ENCODE results near the gene CERT1.

CERT1 gene

DNA sequence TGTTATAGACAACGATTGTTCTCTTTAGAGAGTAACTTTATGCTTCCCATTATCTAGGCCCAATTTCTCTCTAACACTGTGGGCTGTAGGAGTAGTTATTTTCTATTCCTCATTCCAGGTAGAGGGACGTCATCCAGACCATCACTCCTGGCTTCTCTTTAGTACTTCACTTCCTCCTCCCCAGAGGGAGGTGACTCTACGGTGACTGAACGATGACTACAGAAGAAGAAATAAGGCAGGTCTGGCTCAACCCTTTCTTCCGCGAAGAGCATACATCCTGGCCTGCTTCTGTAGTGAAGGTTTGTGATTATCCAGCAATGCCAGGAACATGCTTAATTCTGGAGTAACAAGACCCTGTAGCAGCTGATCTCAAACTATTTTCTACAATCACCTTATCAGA is 123.6 kb downstream of the CERT1 start:
- DNase-seq (ENCODE audit: low spot score) = no peak

DNA sequence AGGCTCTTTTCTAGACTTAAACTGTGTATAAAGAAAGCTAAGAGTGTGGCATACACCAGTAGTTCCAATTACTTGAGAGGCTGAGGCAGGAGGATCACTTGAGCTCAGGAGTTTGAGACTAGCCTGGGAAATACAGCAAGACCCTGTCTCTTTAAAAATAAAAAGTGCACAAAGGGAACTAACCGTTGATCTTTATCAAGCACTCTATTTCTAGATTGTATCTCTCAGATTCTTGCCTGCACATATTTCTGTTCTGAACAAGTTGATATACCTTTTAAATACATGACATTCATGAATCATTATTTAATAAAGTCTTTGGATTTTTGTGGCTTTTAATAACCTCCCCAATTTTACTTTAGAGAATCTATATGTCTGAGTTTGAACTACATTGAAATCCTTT is 127.2 kb downstream of the CERT1 start:
- DNase-seq (ENCODE audit: low spot score) = no peak

DNA sequence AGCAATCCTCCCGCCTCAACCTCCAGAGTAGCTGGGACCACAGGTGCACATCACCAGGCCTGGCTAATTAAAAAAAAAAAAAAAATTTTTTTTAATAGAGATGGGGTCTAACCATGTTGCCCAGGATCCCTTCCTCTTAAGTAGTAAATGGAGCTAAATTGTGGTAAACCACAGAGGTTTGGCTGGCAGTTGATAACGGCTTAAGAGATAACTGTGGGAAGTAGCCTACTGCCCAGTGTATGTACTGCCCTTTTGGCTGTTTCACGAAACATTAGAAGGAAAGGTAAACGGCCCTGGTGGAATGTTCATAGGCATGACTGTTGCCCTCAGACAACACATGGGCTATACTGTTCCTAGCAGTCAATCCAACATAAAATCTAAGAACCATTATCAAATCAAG is 130.0 kb downstream of the CERT1 start:
- DNase-seq (ENCODE audit: low spot score) = no peak

DNA sequence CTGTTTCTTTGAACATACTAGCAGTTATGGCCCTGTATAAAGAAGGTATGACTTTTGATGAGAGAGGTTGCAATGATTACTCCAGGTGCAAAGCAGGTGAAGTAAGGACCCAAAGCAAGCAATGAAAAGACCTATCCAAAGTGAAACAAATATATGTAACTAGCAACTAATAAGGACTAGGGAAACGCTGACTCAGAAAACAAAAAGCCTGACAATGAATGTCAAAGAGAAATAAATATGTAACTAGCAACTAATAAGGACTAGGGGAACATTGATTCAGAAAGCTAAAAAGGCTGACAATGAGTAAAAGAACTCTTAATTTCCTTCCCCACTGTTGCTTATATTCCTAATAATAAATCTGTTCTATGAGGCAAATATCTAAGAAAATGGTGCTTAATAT is 131.3 kb downstream of the CERT1 start:
- DNase-seq (ENCODE audit: low spot score) = no peak

DNA sequence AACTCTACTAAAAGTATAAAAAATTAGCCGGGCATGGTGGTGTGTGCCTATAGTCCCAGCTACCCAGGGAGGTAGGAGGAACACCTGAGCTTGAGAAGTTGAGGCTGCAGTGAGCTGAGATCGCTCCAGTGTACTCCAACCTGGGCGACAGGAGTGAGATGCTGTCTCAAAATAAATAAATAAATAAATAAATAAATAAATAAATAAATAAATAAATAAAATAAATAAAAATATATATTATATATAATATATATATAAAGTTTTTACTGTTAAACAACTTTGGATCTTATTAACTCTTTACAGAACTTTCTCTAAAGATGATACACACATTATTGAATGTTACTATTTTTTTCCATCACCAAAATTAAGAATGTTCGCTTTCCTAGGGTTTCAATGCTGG is 136.0 kb downstream of the CERT1 start:
- no peak for DNase-seq (ENCODE audit: low spot score)

DNA sequence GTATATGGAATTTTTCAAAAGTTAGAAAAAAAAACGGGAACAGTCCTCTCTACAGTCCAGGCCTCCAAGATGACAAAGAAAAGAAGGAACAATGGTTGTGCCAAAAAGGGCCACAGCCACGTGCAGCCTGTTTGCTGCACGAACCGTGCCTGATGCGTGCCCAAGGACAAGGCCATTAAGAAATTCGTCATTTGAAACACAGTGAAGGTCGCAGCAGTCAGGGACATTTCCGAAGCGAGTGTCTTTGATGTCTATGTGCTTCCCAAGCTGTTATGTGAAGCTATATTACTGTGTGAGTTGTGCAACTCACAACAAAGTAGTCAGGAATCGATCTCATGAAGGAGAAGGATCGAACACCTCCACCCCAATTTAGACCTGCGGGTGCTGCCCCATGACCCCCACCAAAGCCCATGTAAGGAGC is 137.0 kb downstream of the CERT1 start:
- no peak for DNase-seq (ENCODE audit: low spot score)

DNA sequence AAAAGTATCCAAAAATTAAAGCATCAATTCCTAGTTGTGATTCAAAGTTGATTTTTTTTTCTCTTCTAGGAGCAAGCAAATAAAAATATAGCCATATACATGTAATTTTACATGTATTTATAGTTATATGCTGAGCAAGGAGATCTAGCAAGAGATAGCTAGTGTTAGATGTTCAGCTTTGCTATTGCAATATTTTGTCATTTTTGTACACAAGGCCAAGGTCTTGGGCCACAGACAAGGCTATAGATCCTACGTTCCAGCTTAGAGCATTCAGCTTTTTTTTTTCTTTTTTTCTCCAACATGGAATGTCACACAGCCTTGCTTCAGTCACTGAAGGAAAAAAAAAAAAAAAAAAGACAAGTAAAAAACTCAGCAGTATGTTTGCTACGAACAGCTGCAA is 137.6 kb downstream of the CERT1 start:
- DNase-seq (ENCODE audit: low spot score) = no peak

DNA sequence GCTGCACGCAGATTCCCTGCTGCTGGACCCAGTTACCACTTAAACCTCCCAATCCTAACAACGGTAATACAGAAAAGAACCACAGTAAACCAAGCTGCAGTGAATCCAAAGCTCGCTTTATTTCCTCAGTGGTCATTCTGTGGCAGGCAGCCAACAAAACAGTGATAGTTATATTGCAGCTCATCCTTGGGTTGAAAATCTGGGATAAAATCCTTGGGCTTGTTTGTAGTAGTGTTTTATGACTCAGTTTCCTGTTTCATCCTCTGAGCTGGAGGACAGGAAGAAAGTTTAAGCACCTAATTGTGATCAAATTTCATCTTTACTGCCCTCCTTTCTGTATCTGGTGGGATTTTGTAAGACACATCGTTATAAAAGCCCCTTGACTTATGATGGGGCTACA is 143.0 kb downstream of the CERT1 start:
- DNase-seq (ENCODE audit: low spot score) = no peak

DNA sequence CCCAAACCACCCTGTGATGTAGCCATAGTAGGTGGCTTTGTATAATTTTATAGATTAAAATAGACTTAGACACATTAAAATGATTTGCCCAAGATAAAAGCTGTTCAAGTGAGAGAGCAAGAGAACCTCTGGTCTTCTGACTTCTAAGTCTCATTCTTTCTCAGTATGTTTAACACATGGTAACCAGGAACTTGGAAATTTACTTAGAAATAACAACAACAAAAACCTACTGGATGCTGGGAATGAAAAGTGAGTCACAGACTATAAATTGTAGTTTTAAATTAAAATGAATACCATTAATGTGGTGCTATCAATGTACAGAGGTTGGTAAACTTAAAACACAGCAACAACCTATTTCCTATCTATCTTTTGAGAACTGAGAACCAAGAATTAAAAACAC is 144.0 kb downstream of the CERT1 start:
- DNase-seq (ENCODE audit: low spot score) = no peak

DNA sequence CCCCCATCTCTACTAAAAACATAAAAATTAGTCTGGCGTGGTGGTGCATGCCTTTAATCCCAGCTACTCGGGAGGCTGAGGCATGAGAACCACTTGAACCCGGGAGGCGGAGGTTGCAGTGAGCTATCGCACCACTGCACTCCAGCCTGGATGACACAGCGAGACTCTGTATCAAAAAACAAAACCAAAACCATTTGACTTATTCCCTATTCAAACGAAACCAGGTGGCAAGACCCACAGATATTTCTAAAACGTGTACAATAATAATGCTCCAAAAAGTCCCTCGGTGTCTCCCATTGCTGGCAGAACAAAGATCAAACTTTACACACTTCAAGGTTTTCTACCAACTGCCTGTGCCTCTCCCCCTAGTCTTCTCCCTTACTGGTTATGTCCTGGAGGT is 144.6 kb downstream of the CERT1 start:
- DNase-seq (ENCODE audit: low spot score) = no peak

DNA sequence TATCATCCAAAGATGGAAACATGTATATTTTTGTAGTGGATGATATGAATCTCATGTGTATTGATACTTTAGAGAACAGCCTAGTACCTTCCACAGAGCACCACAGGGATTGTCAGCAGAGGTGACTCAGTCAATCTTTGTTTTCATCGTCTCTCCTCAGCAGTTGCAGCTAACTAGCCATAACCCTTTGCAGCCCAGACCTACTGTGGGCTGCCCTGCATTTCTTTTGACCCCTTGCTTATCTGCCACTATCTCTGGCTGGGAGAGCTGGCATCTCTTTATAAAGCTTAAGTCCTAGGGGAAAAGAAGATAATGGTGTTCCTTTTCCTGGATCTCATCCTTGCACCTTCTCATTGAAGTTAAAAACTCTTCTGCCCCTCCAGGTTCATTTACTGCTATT is 145.7 kb downstream of the CERT1 start:
- DNase-seq (ENCODE audit: low spot score) = no peak

DNA sequence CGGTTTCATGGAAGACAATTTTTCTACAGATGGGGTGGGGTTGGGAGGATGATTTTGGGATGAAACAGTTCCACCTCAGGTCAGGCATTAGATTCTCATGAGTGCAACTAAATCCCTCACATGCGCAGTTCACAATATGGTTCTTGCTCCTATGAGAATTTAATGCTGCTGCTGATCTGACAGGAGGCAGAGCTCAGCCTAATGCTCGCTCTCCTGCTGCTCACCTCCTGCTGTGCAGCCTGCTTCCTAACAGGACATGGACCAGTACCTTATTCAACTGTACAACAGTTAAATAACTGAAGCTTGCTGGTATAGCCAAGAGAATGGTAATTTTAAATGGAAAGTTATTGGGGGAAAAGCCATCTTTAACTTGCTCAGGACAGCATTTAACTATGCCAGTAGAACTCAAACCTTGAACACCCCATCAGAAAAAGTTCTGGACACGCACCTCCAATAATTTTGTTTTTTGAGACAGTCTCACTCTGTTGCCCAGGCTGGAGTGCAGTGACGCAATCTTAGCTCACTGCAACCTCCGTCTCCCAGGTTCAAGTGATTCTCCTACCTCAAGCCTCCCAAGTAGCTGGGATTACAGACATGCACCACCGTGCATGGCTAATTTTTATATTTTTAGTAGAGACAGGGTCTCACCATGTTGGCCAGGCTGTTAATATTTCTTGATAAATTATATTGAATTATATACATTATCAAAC is 146.7 kb downstream of the CERT1 start:
- DNase-seq (ENCODE audit: low spot score) = no peak

DNA sequence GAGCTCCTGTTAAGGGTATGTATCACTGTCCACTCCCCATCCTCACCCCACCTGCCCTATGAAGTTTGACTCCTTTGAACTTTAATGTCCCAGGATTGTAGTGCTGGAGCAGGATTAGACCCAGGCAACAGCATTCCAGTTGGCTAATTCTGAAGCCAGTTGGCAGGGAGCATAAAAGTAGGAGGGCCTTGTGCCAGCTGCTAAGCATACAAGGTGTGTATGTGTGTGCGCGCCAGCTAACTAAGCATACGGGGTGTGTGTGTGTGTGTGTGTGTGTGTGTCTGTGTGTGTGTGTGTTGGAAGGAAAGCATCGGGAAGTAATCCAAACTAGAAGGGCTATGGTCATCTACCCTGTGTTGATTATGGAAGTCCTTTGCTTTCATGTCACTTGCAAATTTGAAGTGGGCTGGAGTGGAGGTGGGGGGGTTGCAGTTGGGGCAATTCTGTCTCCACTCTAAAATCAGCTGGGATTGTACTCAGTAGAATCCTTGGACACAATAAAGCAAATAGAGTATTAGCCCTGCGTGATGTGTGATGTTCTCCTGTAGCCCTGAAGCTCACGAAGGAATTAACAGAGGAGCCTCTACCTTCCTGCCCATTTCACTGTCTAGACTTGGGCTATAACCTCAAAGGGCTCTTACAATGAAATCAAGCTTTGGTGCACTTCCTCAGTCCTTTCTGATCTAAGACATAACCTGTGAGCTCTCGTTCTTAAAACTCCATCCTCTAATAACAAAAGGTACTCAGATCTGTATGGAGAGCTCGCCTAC is 147.5 kb downstream of the CERT1 start:
- DNase-seq (ENCODE audit: low spot score) = no peak

DNA sequence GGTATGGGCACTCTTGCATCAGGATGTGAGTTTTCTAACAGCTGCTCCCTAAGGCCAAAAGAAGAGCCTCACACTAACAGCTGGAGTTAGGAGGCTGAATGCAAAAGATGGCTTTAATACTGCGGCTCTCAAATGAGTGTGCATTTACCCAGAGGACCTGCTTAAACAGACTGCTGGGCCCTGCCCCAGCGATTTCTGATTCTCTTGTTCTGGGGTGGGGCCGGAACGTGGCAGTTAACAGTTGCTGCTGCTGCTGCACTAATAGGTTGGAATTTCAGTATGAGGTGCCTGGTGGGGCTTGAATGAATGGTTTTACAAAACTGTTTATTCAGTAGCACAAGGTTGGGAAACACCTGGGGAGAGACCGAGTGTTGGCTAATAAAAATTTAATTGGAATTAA is 148.3 kb downstream of the CERT1 start:
- DNase-seq (ENCODE audit: low spot score) = no peak

DNA sequence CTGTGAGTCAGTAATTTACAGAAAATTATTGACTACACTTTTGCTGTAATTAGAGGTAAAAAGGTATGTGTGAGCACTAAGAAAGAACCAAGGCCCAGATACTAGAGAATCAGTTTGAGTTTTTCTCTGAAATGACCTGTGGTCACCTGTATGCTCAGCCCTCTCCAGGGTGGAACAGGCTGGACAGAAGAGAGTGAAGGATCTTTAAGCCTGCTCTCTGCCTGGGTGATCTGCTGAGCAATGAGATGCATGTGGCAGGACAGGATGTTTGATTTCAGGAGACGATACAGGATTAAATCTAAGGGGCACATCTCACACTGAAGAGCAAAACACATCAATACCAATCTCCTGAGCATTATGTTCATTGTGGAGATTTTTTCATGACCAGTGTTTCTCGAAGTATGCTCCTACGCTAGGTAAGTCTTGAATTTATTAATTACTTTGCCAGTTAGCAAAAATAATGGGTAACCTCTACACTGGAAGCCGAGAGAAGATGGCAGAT is 148.9 kb downstream of the CERT1 start:
- DNase-seq (ENCODE audit: low spot score) = no peak

DNA sequence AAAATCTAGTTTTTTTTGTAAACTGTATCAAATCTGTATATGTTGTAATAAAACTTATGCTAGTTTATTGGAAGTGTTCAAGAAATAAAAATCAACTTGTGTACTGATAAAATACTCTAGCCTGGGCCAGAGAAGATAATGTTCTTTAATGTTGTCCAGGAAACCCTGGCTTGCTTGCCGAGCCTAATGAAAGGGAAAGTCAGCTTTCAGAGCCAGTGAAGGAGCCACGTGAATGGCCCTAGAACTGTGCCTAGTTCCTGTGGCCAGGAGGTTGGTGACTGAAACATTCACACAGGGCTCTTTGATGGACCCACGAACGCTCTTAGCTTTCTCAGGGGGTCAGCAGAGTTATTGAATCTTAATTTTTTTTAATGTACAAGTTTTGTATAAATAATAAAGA is 150.1 kb downstream of the CERT1 start:
- no peak for DNase-seq (ENCODE audit: low spot score)

DNA sequence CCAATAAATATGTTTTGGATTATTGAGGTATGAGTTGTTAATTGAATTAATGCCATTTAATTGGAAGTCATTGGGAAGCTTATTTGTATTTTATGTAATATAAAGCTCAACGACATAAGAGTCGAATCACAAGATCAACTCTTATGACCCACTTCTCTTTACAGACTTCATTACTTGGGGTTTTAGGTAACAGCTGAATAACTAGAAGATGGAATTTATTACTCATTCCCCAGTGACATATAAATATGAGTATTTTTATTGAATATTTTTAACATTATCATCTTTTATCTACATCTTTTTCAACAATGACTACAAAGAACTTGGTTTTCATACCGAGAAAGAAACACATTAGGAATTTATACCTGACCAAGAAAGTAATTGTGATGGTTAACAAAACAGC is 153.3 kb downstream of the CERT1 start:
- DNase-seq (ENCODE audit: low spot score) = no peak

DNA sequence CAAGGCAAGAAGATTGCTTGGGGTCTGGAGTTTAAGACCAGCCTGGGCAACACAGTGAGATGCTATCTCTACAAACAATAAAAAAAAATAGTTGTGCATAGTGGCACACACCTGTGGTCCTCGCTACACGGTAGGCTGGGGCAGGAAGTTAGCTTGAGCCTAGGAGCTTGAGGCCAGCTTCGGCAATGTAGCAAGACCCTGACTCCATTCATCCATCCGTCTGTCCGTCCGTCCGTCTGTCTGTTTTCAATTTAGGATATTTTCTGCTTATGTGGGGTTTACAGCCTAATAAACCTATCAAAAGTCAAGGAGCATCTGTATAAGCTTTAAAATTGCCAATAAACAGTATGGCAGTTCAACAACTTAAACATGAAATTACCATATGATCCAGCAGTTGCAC is 154.7 kb downstream of the CERT1 start:
- no peak for DNase-seq (ENCODE audit: low spot score)

DNA sequence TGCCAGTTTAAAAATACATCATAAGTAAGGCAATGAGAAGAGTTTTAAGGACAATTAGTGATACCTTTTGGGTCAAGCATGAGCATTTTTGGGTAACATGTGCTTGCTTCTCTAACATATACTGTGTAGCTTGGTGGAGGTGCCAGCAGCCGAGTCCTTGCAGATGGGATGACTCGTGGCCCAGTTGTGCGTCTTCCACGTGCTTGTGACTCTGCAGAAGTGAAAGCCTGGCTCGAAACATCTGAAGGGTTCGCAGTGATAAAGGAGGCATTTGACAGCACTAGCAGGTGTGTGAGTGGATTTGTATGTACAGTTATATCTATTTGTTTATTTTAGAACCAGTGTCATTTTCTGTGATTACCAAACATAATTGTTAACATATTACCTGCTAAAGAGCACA is 156.2 kb downstream of the CERT1 start:
- DNase-seq (ENCODE audit: low spot score) = no peak

DNA sequence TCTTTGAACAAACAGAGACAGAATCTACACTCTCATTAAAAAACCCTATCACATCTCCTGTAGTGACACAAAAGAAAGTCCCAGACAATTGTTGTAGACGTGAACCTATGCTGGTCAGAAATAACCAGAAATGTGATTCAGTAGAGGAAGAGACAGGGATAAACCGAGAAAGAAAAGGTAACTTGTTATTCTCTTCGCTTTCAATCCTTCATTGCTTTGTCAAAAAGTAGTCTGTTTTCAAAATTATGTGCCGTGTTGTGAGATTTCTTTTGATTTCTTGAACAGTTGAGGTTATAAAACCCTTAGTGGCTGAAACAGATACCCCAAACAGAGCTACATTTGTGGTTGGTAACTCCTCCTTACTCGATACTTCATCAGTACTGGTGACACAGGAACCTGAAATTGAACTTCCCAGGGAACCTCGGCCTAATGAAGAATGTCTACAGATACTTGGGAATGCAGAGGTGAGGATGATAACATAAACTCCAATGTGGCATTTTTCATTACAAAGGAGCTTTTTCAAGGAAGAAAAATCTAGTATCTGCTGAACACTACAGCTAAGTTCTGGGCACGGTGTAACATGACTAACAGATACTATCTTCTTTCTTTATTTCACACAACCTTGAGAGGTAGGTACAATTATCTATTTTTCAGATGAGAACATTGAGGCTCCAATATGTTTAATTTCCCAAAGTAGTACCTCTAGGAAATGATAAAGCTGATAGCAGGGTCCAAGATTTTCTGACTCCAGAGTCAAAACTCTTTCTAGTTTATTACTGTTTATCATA is 160.1 kb downstream of the CERT1 start:
- no peak for DNase-seq (ENCODE audit: low spot score)

DNA sequence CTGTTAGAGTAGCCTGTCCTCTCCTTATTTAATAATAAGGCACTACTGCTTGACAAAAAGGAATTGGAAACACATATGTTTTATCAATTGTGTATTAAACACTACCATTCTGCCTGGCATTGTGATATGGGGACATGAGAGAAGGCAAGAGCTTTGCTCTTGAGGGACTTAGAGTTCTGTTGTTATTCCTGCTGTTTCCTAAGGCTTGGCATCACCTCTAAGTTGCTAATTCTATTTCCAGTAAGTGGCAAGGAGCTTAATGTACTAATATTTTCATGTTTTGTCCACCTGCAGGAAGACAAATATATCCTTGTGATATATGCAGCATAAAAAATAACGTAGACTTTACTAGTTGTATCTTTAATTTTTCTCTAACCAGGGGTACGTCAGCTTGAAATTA is 161.8 kb downstream of the CERT1 start:
- no peak for DNase-seq (ENCODE audit: low spot score)

DNA sequence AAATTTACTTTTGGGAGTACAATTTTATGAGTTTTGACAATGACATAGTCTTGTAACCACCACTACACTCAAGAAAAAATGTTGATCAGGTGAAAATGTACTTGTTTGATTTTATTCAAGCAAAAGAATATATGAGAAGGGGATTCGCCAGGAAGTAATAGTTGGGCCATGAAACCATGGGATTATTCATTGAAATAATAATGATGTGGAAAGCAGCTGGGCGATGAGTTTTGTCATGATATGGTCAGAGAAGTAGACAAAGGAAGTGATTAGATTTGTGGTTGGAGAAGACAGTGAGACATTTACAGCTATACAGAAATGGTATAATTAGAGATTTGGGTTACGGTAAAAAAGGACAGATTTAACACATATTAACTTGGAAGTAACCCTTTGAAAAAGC is 163.2 kb downstream of the CERT1 start:
- DNase-seq (ENCODE audit: low spot score) = no peak

DNA sequence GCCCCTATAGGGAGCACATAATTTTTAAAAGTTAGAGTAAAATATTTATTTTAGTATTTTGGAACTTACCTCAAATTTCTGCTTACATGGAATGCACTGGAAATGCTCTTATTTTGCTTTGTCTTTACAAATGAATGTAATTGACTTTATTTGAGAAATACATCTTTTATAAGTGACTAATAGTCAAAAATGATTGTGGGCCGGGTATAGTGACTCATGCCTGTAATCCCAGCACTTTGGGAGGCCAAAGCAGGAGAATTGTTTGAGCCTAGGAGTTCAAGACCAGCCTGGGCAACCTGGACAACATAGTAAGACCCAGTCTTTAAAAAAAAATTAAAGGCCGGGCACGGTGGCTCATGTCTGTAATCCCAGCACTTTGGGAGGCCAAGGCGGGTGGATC is 168.6 kb downstream of the CERT1 start:
- DNase-seq (ENCODE audit: low spot score) = no peak

Measured in AG20443 (cell line).